Ectodermal cell (in vitro differentiated cells): ENCODE results near the gene PRKAB2.
"Not testable (repeated sequence)": the region's sequence is repeated elsewhere in the genome, so short reads cannot be mapped to it uniquely, and the experiment has no call there.

Experiments
- H3K27ac ChIP-seq: 2 replicates; pipeline ENCODE4 v1.7.0; 2013; ENCODE audit warnings: mild to moderate bottlenecking, low read depth, low read length; ENCODE audit not compliant: insufficient read depth, poor library complexity, severe bottlenecking
- H3K27me3 ChIP-seq: 2 replicates; pipeline ENCODE4 v1.7.0; 2013; ENCODE audit warnings: mild to moderate bottlenecking, low read length; ENCODE audit not compliant: insufficient read depth, control insufficient read depth, poor library complexity, severe bottlenecking
- H3K36me3 ChIP-seq: one replicate; pipeline ENCODE4 v1.7.0; 2013; ENCODE audit warnings: low read length; ENCODE audit not compliant: control insufficient read depth, insufficient read depth
- H3K4me1 ChIP-seq: one replicate; pipeline ENCODE4 v1.7.0; 2013; ENCODE audit warnings: low read length; ENCODE audit not compliant: control insufficient read depth, insufficient read depth
- H3K4me3 ChIP-seq: 2 replicates; pipeline ENCODE4 v1.7.0; 2013; ENCODE audit warnings: low read depth, low read length, control low read depth; ENCODE audit not compliant: insufficient read depth
- H3K9me3 ChIP-seq: 2 replicates; pipeline ENCODE4 v1.7.0; 2013; ENCODE audit warnings: mild to moderate bottlenecking, low read length, moderate library complexity; ENCODE audit not compliant: control insufficient read depth
- WGBS, 2 experiments: methylation state at CpG; one replicate each; pipeline ENCODE4 v1.1.7; 2013; ENCODE audit warnings: missing lambda C conversion rate in 2 of 2; 5-methylcytosine and 5-hydroxymethylcytosine counted together

Gene PRKAB2

GRCh38 chr1:147152772-147153171, 19.5 kb downstream of the PRKAB2 start:
- Histone ChIP-seq H3K27me3 (no peaks in the 10 kb centered on the region), H3K4me3 (no peak overlapping the region), H3K9me3 (no peaks in the 10 kb centered on the region), H3K27ac (no peak overlapping the region), H3K36me3 (no peaks in the 10 kb centered on the region), H3K4me1 (no peaks in the 10 kb centered on the region)
- 89 to 93% methylated on average over 3 of the region's 3 CpGs for WGBS, 2 experiments

GRCh38 chr1:147151244-147151643, 21.0 kb downstream of the PRKAB2 start:
- Histone ChIP-seq H3K36me3 (no peaks in the 10 kb centered on the region), H3K27ac (no peak overlapping the region), H3K27me3 (no peaks in the 10 kb centered on the region), H3K4me3 (no peak overlapping the region), H3K4me1 (no peaks in the 10 kb centered on the region), H3K9me3 (no peaks in the 10 kb centered on the region)
- WGBS, 2 experiments: 61 to 68% methylated on average over 1 of the region's 1 CpG

DNA sequence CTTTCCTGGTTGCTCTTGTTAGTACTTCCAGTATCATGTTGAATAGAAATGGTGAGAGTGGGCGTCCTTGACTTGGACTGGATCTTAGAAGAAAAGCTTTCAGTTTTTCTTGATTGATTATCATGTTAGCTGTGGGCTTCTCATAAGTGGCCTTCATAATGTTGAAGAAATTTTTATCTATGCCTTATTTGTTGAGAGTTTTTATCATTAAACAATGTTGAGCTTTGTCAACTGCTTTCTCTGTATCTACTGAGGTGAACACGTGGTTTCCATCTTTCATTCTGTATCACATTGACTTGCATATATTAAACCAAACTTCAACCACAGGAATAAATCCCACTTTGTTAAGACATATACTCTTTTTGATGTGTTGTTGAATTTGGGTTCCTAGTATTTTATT, 29.4 kb downstream of the PRKAB2 start:
- Histone ChIP-seq H3K27me3 (no peaks in the 10 kb centered on the region), H3K36me3 (no peaks in the 10 kb centered on the region), H3K27ac (no peak overlapping the region), H3K4me3 (no peak overlapping the region), H3K9me3 (no peaks in the 10 kb centered on the region), H3K4me1 (no peaks in the 10 kb centered on the region)
- 94 to 100% methylated on average over 1 to 2 of the region's 2 CpGs for WGBS, 2 experiments

- H3K4me3 ChIP-seq, H3K9me3 ChIP-seq, H3K27me3 ChIP-seq, H3K4me1 ChIP-seq, H3K27ac ChIP-seq, H3K36me3 ChIP-seq: not testable (repeated sequence)
- 92 to 97% methylated on average over 1 of the region's 1 CpG for WGBS, 2 experiments
Measured at GRCh38 chr1:147130721-147131120, 41.5 kb downstream of the PRKAB2 start.

GRCh38 chr1:147129116-147129873, 43.0 kb downstream of the PRKAB2 start:
- Histone ChIP-seq H3K36me3 (no peaks in the 10 kb centered on the region), H3K27ac (no peak overlapping the region), H3K4me3 (no peak overlapping the region), H3K27me3 (no peaks in the 10 kb centered on the region), H3K9me3 (no peaks in the 10 kb centered on the region), H3K4me1 (no peaks in the 10 kb centered on the region)
- 89 to 95% methylated on average over 3 of the region's 3 CpGs for WGBS, 2 experiments

DNA sequence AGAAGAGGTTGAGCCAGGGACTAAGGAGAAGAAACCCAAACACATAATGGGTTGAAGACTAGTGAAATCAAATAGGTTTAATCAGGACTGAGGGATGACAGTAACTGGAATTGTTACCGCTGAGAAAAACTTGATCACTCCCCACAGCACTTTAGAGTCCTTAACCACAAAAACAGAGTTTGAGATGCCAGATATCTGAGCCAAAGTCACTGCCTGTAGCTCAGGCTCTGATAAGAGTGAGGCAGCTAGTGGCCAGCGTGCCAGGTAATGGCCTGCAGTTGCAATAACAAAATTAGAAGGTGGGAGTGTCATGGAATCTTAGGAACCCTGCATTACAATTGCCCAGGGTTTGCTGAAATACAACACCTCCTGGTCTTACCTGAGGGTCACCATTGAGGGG, 48.0 kb downstream of the PRKAB2 start:
- H3K36me3 ChIP-seq: no peaks in the 10 kb centered on the region
- H3K4me1 ChIP-seq: no peaks in the 10 kb centered on the region
- no peaks in the 10 kb centered on the region for H3K27me3 ChIP-seq
- no peaks in the 10 kb centered on the region for H3K9me3 ChIP-seq
- H3K27ac ChIP-seq: no peak overlapping the region
- H3K4me3 ChIP-seq: no peak overlapping the region
- 75 to 81% methylated on average over 2 of the region's 2 CpGs for WGBS, 2 experiments

GRCh38 chr1:147117109-147117508, 55.2 kb downstream of the PRKAB2 start:
- Histone ChIP-seq H3K27ac (no peak overlapping the region), H3K4me1 (no peaks in the 10 kb centered on the region), H3K36me3 (no peaks in the 10 kb centered on the region), H3K4me3 (no peak overlapping the region), H3K9me3 (no peaks in the 10 kb centered on the region), H3K27me3 (no peaks in the 10 kb centered on the region)
- 96 to 97% methylated on average over 1 of the region's 1 CpG for WGBS, 2 experiments

GRCh38 chr1:147115496-147115895, 56.8 kb downstream of the PRKAB2 start:
- H3K27me3 ChIP-seq: no peaks in the 10 kb centered on the region
- H3K9me3 ChIP-seq: no peaks in the 10 kb centered on the region
- H3K4me3 ChIP-seq: no peak overlapping the region
- 89 to 90% methylated on average over 2 of the region's 2 CpGs for WGBS, 2 experiments
- no peaks in the 10 kb centered on the region for H3K4me1 ChIP-seq
- no peak overlapping the region for H3K27ac ChIP-seq
- no peaks in the 10 kb centered on the region for H3K36me3 ChIP-seq

DNA sequence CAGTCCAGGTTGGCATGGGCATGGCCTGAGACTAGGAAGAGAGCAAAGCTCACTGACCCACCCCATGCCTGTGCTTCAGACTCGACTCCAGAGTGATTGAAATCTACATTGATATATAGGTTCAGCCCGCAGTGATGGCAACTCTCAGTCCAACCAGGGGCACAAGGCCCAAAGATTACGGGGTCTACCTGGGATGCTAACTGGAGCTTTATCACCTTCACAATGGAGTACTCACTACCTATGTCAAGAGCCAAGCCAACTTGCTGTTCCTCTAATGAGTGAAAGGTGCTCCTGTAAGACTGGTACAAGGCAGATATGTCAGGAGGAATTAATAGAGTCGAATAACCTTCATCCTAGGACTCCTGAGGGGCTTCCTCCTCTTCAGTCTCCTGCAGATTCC, 57.2 kb downstream of the PRKAB2 start:
- not testable (repeated sequence) for H3K27me3 ChIP-seq

DNA sequence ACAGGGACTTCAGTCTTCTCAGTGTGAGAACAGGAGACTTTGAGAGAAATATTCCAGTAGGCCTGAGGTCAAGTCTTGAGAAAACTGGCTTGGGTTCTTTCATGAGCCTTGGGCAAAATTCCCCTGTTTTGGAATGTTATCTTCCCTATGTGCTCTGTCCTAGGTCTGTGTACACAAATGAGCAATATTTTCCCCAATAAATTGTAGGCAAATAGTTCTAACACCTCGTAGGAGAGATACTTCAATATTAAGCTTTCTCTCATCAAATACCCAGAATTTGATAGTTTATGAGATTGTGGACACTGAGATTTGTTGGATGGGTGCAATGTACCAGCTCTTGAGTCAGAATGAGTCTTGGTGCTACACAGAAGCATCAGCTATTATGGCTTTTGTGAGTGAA, 57.9 kb downstream of the PRKAB2 start:
- not testable (repeated sequence) for H3K27ac ChIP-seq, H3K27me3 ChIP-seq, H3K4me3 ChIP-seq, H3K9me3 ChIP-seq, H3K4me1 ChIP-seq, H3K36me3 ChIP-seq
- 100% methylated on average over 1 of the region's 1 CpG; no CpG with 5 or more reads in 1 of the 2 experiments for WGBS, 2 experiments

More for the DNA sequence above, 57.2 kb downstream of the PRKAB2 start:
- 89 to 97% methylated on average over 4 of the region's 4 CpGs for WGBS, 2 experiments
- not testable (repeated sequence) for H3K4me3 ChIP-seq, H3K27ac ChIP-seq, H3K9me3 ChIP-seq, H3K36me3 ChIP-seq, H3K4me1 ChIP-seq
